Muscle layer of duodenum (tissue), 2 donors: Measurements from ENCODE around the gene PGAP3.
A peak's percentile ranks its signal among the peaks of the same experiment; 100 is the strongest.

Source experiments
- H3K27ac ChIP-seq: one replicate; pipeline ENCODE4 v1.7.0; 2013; ENCODE audit warnings: mild to moderate bottlenecking, low read length
- H3K27me3 ChIP-seq: one replicate; pipeline ENCODE4 v1.7.0; 2013; ENCODE audit warnings: low read depth, mild to moderate bottlenecking, control low read depth, low read length
- H3K36me3 ChIP-seq, 2 donors: one replicate each; pipeline ENCODE4 v1.7.0; 2013; ENCODE audit warnings: low read length in 2 of 2, control low read depth in 1 of 2, mild to moderate bottlenecking in 1 of 2; ENCODE audit not compliant: insufficient read depth in 2 of 2, control insufficient read depth in 1 of 2
- H3K4me1 ChIP-seq, 2 donors: one replicate each; pipeline ENCODE4 v1.7.0; 2013; ENCODE audit warnings: low read length in 2 of 2, mild to moderate bottlenecking in 2 of 2, control low read depth in 1 of 2, moderate library complexity in 1 of 2; ENCODE audit not compliant: insufficient read depth in 2 of 2, control insufficient read depth in 1 of 2
- H3K4me3 ChIP-seq, 2 donors: one replicate each; pipeline ENCODE4 v1.7.0; 2013; ENCODE audit warnings: low read length in 2 of 2, low read depth in 1 of 2, mild to moderate bottlenecking in 1 of 2
- H3K9me3 ChIP-seq, 2 donors: one replicate each; pipeline ENCODE4 v1.7.0; 2013; ENCODE audit warnings: low read length in 2 of 2, control low read depth in 1 of 2, mild to moderate bottlenecking in 1 of 2; ENCODE audit not compliant: control insufficient read depth in 1 of 2
- donor health status: healthy.

PGAP3 gene

DNA sequence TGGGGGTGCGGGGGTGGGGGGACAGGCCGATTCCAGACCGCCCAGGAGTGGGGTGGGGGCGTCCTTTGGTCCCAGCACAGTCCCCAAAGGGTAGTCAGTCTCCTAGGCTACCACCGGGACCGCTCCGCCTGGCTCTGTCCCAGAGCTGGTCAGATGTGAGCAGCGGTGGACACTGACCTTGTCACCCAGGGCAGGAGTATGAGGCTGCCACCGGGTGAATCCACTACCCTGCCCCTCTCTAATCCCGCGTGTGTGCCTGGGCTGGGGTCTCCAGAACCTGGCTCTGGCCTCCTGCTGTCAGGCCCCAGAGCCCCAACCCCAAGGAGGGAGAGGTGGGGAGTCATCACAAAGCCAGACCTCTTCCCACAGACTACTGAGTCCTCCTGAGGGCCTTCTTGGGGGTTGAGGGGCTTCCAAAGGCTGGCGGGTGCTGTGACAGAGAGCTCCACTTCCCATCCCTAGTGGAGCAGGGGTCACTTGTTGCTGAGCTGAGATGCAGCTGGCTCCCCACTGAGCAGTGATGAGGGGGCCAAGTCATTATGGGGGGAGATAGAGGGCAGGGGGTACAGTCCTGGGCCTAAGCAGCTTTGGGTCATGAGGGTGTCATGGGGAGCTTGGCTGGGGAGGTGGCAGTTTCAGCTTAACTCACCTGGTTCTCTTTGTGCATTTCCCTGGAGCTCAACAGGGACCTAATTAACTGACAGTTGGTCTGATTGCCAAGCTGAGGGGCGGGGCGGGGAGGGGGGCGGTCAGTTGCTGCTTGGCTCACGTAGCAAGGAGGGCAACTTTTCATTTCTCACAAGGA, 59.9 kb downstream of the PGAP3 start:
- peaks cover 27% of the 10 kb centered on the region for H3K27me3 ChIP-seq
- H3K4me1 ChIP-seq, result peaks cover 0 to 14% of the 10 kb centered on the region in 2 donors
- no peaks in the 10 kb centered on the region for H3K9me3 ChIP-seq
- H3K36me3 ChIP-seq, result no peaks in the 10 kb centered on the region
- peak overlapping the region; percentile 7 to 49 for H3K4me3 ChIP-seq
- H3K27ac ChIP-seq, result peak overlapping the region; percentile 82

- Histone ChIP-seq H3K27ac (peak overlapping the region; percentile 82), H3K4me1 (peaks cover 3 to 14% of the 10 kb centered on the region in 2 donors), H3K9me3 (no peaks in the 10 kb centered on the region), H3K4me3 (peak overlapping the region; percentile 46 to 49), H3K36me3 (no peaks in the 10 kb centered on the region), H3K27me3 (peaks cover 27% of the 10 kb centered on the region)
These were observed 60.7 kb downstream of the PGAP3 start for GRCh38 chr17:39627047-39627711.

DNA sequence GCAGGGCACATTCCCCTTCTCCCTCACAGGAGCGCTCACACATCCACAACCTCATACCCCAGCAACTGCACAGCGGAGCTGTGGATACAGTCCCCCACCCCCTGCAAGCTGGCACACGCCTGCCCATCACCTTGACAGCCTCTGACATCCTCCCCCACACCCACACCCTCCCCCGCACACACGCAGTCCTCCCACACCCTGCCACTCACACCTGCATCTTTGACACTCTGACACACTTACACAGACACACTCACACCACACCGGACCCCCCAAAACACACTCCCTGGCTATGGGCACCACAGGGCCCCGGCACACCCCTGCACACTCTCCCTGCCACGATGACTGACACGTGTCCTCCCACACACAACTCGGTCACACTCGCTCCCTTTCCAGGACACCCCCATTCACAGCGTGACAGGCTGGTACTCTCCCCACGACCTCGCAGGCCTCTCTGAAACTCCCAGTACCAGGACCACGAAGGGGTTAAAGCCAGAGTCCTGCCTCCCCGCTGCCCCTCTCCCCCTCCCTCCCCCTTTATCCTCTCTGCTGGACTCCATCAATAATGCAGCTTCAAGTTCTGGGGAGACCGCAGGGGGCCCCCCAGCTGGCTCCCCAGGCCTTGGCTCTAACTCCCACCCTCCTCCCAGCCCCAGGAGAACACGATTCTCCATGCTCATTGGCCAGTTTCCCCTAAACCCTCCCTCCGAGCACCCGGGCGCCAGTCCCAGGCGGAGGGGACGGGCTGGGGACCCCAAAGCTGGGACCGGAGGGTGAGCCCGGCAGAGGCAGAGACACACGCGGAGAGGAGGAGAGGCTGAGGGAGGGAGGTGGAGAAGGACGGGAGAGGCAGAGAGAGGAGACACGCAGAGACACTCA, 61.4 kb downstream of the PGAP3 start, which contains the start of gene PPP1R1B:
TSS of gene PPP1R1B (plus strand) at position 782 of the 876 bp plus-strand sequence. CDS start 441 bp downstream, outside the sequence.
- Histone ChIP-seq H3K9me3 (no peaks in the 10 kb centered on the region), H3K27ac (peak within 1 kb of the TSS; percentile 82), H3K27me3 (peaks cover 27% of the 10 kb centered on the region), H3K4me3 (peak within 1 kb of the TSS; percentile 46 to 49), H3K36me3 (no peaks in the 10 kb centered on the region), H3K4me1 (peaks cover 5 to 14% of the 10 kb centered on the region in 2 donors)

- Histone ChIP-seq H3K9me3 (no peaks in the 10 kb centered on the region), H3K27me3 (peaks cover 27% of the 10 kb centered on the region), H3K4me1 (peaks cover 5 to 14% of the 10 kb centered on the region in 2 donors), H3K27ac (no peak overlapping the region), H3K36me3 (no peaks in the 10 kb centered on the region), H3K4me3 (no peak overlapping the region)
These were observed 62.6 kb downstream of the PGAP3 start for GRCh38 chr17:39625198-39625785.

DNA sequence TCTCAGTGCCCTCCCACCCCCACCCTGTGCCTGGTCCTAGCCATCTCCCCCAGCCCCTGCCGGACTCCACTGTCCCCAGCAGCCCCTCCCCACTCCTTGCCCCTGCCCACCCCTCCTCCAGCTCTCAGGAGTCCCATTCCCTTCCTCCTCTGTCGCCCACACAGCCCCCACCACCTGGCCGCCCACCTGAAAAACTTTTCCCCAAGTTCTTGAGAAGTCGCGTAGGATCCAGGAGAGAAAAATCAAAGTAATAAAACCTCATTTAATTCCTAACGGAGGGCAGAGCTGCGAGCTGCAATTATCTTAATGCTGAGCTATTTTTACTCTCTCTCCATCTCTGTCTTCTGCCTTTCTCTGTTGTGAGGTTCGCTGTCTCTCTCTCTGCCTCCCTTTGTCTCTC, 63.5 kb downstream of the PGAP3 start:
- peaks cover 5 to 14% of the 10 kb centered on the region in 2 donors for H3K4me1 ChIP-seq
- no peaks in the 10 kb centered on the region for H3K9me3 ChIP-seq
- no peak overlapping the region for H3K27ac ChIP-seq
- no peaks in the 10 kb centered on the region for H3K36me3 ChIP-seq
- peaks cover 27% of the 10 kb centered on the region for H3K27me3 ChIP-seq
- H3K4me3 ChIP-seq, result no peak overlapping the region

GRCh38 chr17:39623356-39623950, 64.4 kb downstream of the PGAP3 start:
- Histone ChIP-seq H3K4me1 (peaks cover 5 to 19% of the 10 kb centered on the region in 2 donors), H3K9me3 (no peaks in the 10 kb centered on the region), H3K36me3 (no peaks in the 10 kb centered on the region), H3K27me3 (peaks cover 27% of the 10 kb centered on the region), H3K27ac (no peak overlapping the region), H3K4me3 (no peak overlapping the region)

GRCh38 chr17:39622380-39623006, 65.4 kb downstream of the PGAP3 start:
- Histone ChIP-seq H3K9me3 (no peaks in the 10 kb centered on the region), H3K36me3 (no peaks in the 10 kb centered on the region), H3K27ac (no peak overlapping the region), H3K27me3 (peaks cover 22% of the 10 kb centered on the region), H3K4me3 (peak overlapping the region in 1 of 2 donors; percentile 37), H3K4me1 (peaks cover 5 to 21% of the 10 kb centered on the region in 2 donors)

DNA sequence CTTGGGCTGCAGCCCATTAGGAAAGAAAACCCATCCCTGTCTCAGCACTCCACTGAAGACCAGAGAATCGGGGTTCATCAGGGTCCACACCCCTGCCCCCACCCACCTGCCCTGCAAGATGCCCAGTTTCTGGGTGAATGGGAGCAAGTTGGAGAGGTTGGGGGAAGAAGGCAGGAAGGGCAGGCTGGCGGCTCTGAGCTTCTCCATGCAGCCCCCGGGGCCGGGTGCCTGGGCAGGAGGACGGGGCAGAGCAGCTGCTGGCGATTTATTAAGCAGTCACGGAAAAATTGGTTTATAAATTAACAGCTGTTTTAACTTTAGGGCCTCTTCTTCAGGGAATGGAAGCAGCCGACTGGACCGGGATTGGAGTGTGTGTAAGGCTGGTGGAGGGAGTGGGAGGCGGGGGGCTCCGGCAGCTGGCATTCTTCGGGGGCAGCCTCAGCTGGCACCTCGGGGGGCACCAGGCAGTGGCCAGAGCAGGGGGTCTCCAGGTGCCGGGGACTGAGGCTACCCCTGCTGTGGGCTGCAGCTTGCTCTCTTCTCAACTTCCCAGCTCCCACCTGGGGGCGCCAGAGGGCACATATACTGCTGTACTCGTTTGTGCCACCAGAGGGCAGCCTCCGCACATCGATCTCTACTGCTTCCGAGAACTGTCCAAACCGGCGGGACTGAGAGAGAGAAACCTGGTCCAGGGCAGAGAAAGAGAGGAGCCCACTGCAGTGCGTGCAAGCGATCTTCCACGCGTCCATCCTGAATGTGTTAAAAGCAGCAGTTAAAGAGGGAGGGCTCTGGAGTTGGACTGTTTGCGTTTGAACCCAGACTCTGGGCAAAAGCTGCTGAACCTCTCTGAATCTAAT, 66.1 kb downstream of the PGAP3 start:
- H3K27ac ChIP-seq, result no peak overlapping the region

More for the DNA sequence above, 66.1 kb downstream of the PGAP3 start:
- Histone ChIP-seq H3K27me3 (peaks cover 19% of the 10 kb centered on the region), H3K9me3 (no peaks in the 10 kb centered on the region), H3K4me3 (peak overlapping the region in 1 of 2 donors; percentile 37), H3K4me1 (peaks cover 5 to 17% of the 10 kb centered on the region in 2 donors), H3K36me3 (no peaks in the 10 kb centered on the region)
